ENCODE data around the gene LRRC27.
"Not testable (repeated sequence)": the region's sequence is repeated elsewhere in the genome, so short reads cannot be mapped to it uniquely, and the experiment has no call there.

Gene LRRC27

GRCh38 chr10:132331601-132332432 is at the start of gene LRRC27:
LRRC27 (plus strand) TSS chr10:132332193; CDS start chr10:132333525, 1,332 bp downstream.
- DNase-seq, result peak; percentile 100

- DNase-seq, result no peak
These were observed 49.1 kb upstream of the LRRC27 start for GRCh38 chr10:132282667-132283603.

GRCh38 chr10:132283604-132284382 is 48.2 kb upstream of the LRRC27 start:
- DNase-seq, result no peak

GRCh38 chr10:132289439-132289838 is 42.6 kb upstream of the LRRC27 start:
- no peak for DNase-seq

- no peak for DNase-seq
These were observed 41.4 kb upstream of the LRRC27 start for GRCh38 chr10:132290631-132291030.

- DNase-seq, result no peak
These were observed 40.2 kb upstream of the LRRC27 start for GRCh38 chr10:132291826-132292225.

GRCh38 chr10:132292287-132293200 is 39.4 kb upstream of the LRRC27 start:
- DNase-seq, result no peak

GRCh38 chr10:132293201-132293812 is 38.7 kb upstream of the LRRC27 start:
- no peak for DNase-seq

- DNase-seq, result no peak
These were observed 38.0 kb upstream of the LRRC27 start for GRCh38 chr10:132293813-132294520.

- no peak for DNase-seq
These were observed 37.3 kb upstream of the LRRC27 start for GRCh38 chr10:132294561-132295318.

GRCh38 chr10:132295481-132295880 is 36.5 kb upstream of the LRRC27 start:
- not testable (repeated sequence) for DNase-seq

- DNase-seq, result no peak
These were observed 35.1 kb upstream of the LRRC27 start for GRCh38 chr10:132296666-132297443.

- DNase-seq, result no peak
These were observed 34.5 kb upstream of the LRRC27 start for GRCh38 chr10:132297526-132297925.

- no peak for DNase-seq
These were observed 33.7 kb upstream of the LRRC27 start for GRCh38 chr10:132298038-132298881.

GRCh38 chr10:132299371-132300336 is 32.3 kb upstream of the LRRC27 start:
- DNase-seq, result peak; percentile 7

- DNase-seq, result peak; percentile 9
These were observed 31.4 kb upstream of the LRRC27 start for GRCh38 chr10:132300582-132300981.
